GM12878 (cell line): Measurements from ENCODE around the gene TRDMT1. TPM values are rescaled to one million over a fixed set of nuclear protein-coding genes. Genes with fewer than 3 reads are reported as not detected.
A peak's percentile ranks its signal among the peaks of the same experiment; 100 is the strongest.

Experiments
- ATAC-seq: fragments of 200-7000 bp; cut with Tn5 transposase; 3 replicates; pipeline ENCODE4 v1.9.1; 2020; ENCODE audit warnings: mild to moderate bottlenecking, moderate library complexity
- BruUV-seq: library from RNA; stranded (reverse); fragments of 400-500 nt; replicated peaks from 2 replicates; lab custom pipeline; 2021; lab: Mats Ljungman, UMichigan
- CTCF ChIA-PET: fragments of 300-600 bp; sonication (Branson Sonifier 250); formaldehyde crosslinking; extraction: SDS; loops from one replicate; lab custom pipeline; 2021; ENCODE audit warnings: inconsistent platforms; lab: Yijun Ruan, JAX
- POLR2A ChIA-PET: fragments of 350-600 bp; formaldehyde crosslinking; extraction: SDS; loops from one replicate; lab custom pipeline; 2021; ENCODE audit warnings: inconsistent platforms; lab: Charles Lee
- RAD21 ChIA-PET: fragments of 300-600 bp; sonication (Branson Sonifier 250); formaldehyde crosslinking; loops from one replicate; lab custom pipeline; 2023; ENCODE audit warnings: antibody characterized with exemption; ENCODE audit not compliant: unreplicated experiment; lab: Charles Lee
- SMC1A ChIA-PET: fragments of 300-600 bp; sonication (Branson Sonifier 250); formaldehyde crosslinking; loops from one replicate; lab custom pipeline; 2023; ENCODE audit not compliant: unreplicated experiment, uncharacterized antibody; lab: Charles Lee
- DNase-seq: peaks from one replicate; pipeline ENCODE4 v3.0.0-alpha.2; 2011; ENCODE audit warnings: low read depth, low spot score
- FAIRE-seq: peaks from 3 replicates; lab custom pipeline; 2011; peaks lifted over from hg19 to GRCh38; lab: Jason Lieb, UNC
- H2AFZ ChIP-seq: 2 replicates; pipeline ENCODE4 v1.6.0; 2011; ENCODE audit warnings: low read depth, low read length, control low read depth; ENCODE audit not compliant: control insufficient read depth
- H3K27ac ChIP-seq: 2 replicates; pipeline ENCODE4 v1.5.1; 2011; ENCODE audit warnings: control low read depth; ENCODE audit not compliant: control insufficient read depth, insufficient read depth
- H3K27me3 ChIP-seq, 2 experiments: replicated peaks in 1 of 2; 2 replicates each; pipeline versions ENCODE4 v1.6.0 to v1.6.1; 2011; ENCODE audit warnings: low read length in 1 of 2; ENCODE audit not compliant: control insufficient read depth in 2 of 2, insufficient read depth in 2 of 2
- H3K36me3 ChIP-seq, 2 experiments: 2 replicates each; pipeline ENCODE4 v1.5.1; 2011; ENCODE audit warnings: low read length in 1 of 2; ENCODE audit not compliant: control insufficient read depth in 2 of 2, insufficient read depth in 2 of 2
- H3K4me1 ChIP-seq: 2 replicates; pipeline ENCODE4 v1.6.1; 2011; ENCODE audit warnings: mild to moderate bottlenecking, low read length, moderate library complexity, mixed read lengths; ENCODE audit not compliant: control insufficient read depth, insufficient read depth
- H3K4me2 ChIP-seq: 2 replicates; pipeline ENCODE4 v1.6.0; 2011; ENCODE audit warnings: control low read depth; ENCODE audit not compliant: control insufficient read depth, insufficient read depth
- H3K4me3 ChIP-seq: fragments of 200-600 bp; sonication (generic); 2 replicates; pipeline ENCODE4 v1.5.1; 2016
- H3K79me2 ChIP-seq: 2 replicates; pipeline ENCODE4 v1.6.0; 2011; ENCODE audit warnings: low read length; ENCODE audit not compliant: control insufficient read depth, insufficient read depth
- H3K9ac ChIP-seq: 2 replicates; pipeline ENCODE4 v1.8.0; 2011; ENCODE audit warnings: low read length, control low read depth, mixed read lengths; ENCODE audit not compliant: control insufficient read depth, insufficient read depth
- H3K9me3 ChIP-seq: replicated peaks from 3 replicates; pipeline ENCODE4 v1.5.1; 2011; ENCODE audit warnings: mild to moderate bottlenecking, low read length; ENCODE audit not compliant: control insufficient read depth, insufficient read depth
- H4K20me1 ChIP-seq: 2 replicates; pipeline ENCODE4 v1.6.0; 2011; ENCODE audit not compliant: control insufficient read depth, insufficient read depth
- BRCA1 ChIP-seq: IDR thresholded peaks from 2 replicates; pipeline ENCODE4 v1.6.1; 2011; ENCODE audit warnings: low read depth, low read length, improper control_type of control experiment
- E2F8 ChIP-seq: fragments of 450-650 bp; IDR thresholded peaks from 2 replicates; pipeline ENCODE4 v1.6.1; 2018; ENCODE audit warnings: mild to moderate bottlenecking, low read depth, moderate library complexity; ENCODE audit not compliant: partially characterized antibody
- HDGF ChIP-seq: fragments of 450-650 bp; IDR thresholded peaks from 2 replicates; pipeline ENCODE4 v1.6.1; 2016; ENCODE audit warnings: antibody characterized with exemption
- MEF2A ChIP-seq: IDR thresholded peaks from 2 replicates; pipeline ENCODE4 v1.6.1; 2011; ENCODE audit warnings: low read depth, mild to moderate bottlenecking, low read length, moderate library complexity; ENCODE audit not compliant: insufficient read depth
- MTA2 ChIP-seq: fragments of 450-650 bp; IDR thresholded peaks from 2 replicates; pipeline ENCODE4 v1.6.1; 2016; ENCODE audit warnings: low read depth, mild to moderate bottlenecking, moderate library complexity
- NBN ChIP-seq: fragments of 450-650 bp; IDR thresholded peaks from 2 replicates; pipeline ENCODE4 v1.6.1; 2016
- SMAD5 ChIP-seq: IDR thresholded peaks from 2 replicates; pipeline ENCODE4 v1.6.1; 2016; ENCODE audit warnings: antibody characterized with exemption, low read depth
- SPI1 ChIP-seq: IDR thresholded peaks from 2 replicates; pipeline ENCODE4 v1.6.1; 2011; ENCODE audit warnings: low read depth, mild to moderate bottlenecking, low read length, moderate library complexity, borderline replicate concordance; ENCODE audit not compliant: insufficient read depth
- YBX1 ChIP-seq: fragments of 450-650 bp; IDR thresholded peaks from 2 replicates; pipeline ENCODE4 v1.6.1; 2016; ENCODE audit warnings: antibody characterized with exemption
- ZNF274 ChIP-seq: IDR thresholded peaks from one replicate; pipeline ENCODE4 v1.8.0; 2011; ENCODE audit not compliant: insufficient read length, insufficient read depth
- WGBS: methylation state at CpG from one replicate; pipeline ENCODE4 v1.1.6; 2016; ENCODE audit warnings: low lambda C conversion rate; ENCODE audit not compliant: insufficient replicate concordance, insufficient coverage; ENCODE audit errors: missing lambda C conversion rate; 5-methylcytosine and 5-hydroxymethylcytosine counted together
- in situ Hi-C: fragments of 300-500 bp; cut with MboI; formaldehyde crosslinking; loops from 9 replicates; pipeline ENCODE4 v1.14.3; 2018; ENCODE audit warnings: mixed read lengths
- intact Hi-C: fragments of 100-400 bp; cut with micrococcal nuclease; formaldehyde crosslinking; loops from one replicate; pipeline ENCODE4 v1.14.2; 2022; ENCODE audit not compliant: unreplicated experiment
- polyA plus RNA-seq, 11 experiments: library from polyadenylated mRNA; depleted of rRNA in 4 of 11; unstranded in 6 of 11; stranded (reverse) in 5 of 11; fragments of >200 nt; fragmentation: Nextera tagmentation in 4 of 11; fragmentation: Illumina TruSeq in 1 of 11; extraction: Ambion mirVana in 4 of 11; extraction: Trizol in 1 of 11; gene quantifications; 1 replicate in 1 of 11; 2 replicates in 10 of 11; pipeline versions ENCODE4 v1.2.1 to v1.2.3, GENCODE V29; 2011 to 2016; ENCODE audit warnings: inconsistent platforms in 2 of 11, missing spikeins in 2 of 11, low read depth in 1 of 11
- total RNA-seq, 4 experiments: library from RNA; depleted of rRNA in 3 of 4; stranded (reverse); fragments of >200 nt in 3 of 4; fragmentation: Illumina TruSeq in 1 of 4; extraction: Trizol in 1 of 4; gene quantifications; 2 replicates each; pipeline versions ENCODE4 v1.2.1 to v1.2.3, GENCODE V29; 2013 to 2021
- TF ChIP-seq, protein P1 (sequence below): fragments of 450-650 bp; IDR thresholded peaks from 2 replicates; pipeline ENCODE4 v1.6.1; 2017; ENCODE audit warnings: low read depth, mild to moderate bottlenecking, moderate library complexity

Gene TRDMT1
- total and polyA plus RNA-seq, 10 of the 15 experiments (the other 5 are each of a cell fraction or from before 2014, with no cell fraction given), result 2.3 to 9.7 (median 4.6) TPM

DNA sequence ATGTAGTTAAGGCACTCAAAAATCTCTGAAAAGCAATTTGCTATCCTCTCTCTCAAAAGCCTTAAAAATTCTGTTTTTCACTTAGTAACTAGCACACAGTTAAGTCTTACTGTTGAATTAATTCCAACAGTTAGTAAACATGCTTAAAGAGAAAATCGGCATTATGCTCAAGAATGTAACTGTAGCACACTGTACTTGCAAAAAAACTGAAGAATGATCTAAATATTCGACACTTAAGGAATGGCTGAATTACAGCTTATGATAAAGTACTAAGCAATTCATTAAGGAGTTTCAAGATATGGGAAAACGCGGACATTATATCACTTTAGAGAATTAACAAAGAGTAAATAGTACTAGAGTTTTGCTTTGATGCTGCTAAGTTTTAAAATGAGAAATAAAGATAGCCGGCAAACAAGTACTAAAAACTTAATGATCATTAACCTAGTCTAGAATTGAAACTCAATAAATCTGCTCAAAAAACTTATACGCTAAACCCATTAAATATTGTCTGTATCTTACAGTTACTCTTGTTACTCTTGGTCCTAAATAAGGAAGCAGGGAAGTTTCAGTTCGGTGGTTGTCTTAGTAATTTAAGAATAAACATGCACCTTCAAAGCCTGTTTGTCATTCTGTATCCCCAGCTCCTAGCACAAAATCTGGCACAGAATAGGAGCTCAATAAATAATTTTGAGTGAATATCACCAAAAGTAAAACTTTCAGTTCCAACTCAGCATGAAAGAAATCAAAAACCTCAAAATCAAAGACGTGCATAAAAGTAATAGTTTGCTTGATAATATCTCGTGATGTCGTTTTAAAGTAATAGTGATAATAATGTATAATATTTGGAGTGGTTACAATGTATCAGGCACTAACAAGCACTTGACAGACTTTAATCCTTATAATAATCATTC, 1.2 kb downstream of the TRDMT1 start:
- TF ChIP-seq SPI1 (peak; percentile 25; the same call in 1 of the 2 replicates), MEF2A (no peak), NBN (no peak)
- no peaks in the 10 kb centered on the region for H4K20me1 ChIP-seq
- no peak overlapping the region for H3K27ac ChIP-seq
- WGBS, result 34% methylated on average over 10 of the region's 10 CpGs
- POLR2A ChIA-PET, result interaction anchor here (3.7 kb wide), 1 partner anchor 29 kb away, joined by 23 read pairs; the partner anchor contains the start of gene VIM
- ATAC-seq, result peak; percentile 22
- H3K4me2 ChIP-seq, result peak overlapping the region; percentile 93
- no peaks in the 10 kb centered on the region for H3K27me3 ChIP-seq
- DNase-seq, result no peak
- peak overlapping the region; percentile 73 for H3K9ac ChIP-seq
- no peaks in the 10 kb centered on the region for H3K36me3 ChIP-seq
- intact Hi-C loops, result no loop called here
- CTCF ChIA-PET, result interaction anchor here (1.3 to 3.1 kb wide), 4 partner anchors 11 to 31 kb away, joined by 3 to 16 read pairs (median 7); partner anchors contain the start of gene VIM
- H3K4me1 ChIP-seq, result no peaks in the 10 kb centered on the region
- BruUV-seq, result TSS peak; percentile 66
- no peak for FAIRE-seq
- SMC1A ChIA-PET, result interaction anchor here (0.8 to 2.8 kb wide), 9 partner anchors 11 to 33 kb away, joined by 3 to 8 read pairs (median 5); partner anchors contain the start of gene VIM
- H3K4me3 ChIP-seq, result peak overlapping the region; percentile 89
- in situ Hi-C loops, result loop anchor here (25.0 kb wide), 1 partner anchor 1462 kb away; the partner anchor contains the start of genes ARL5B and NSUN6
- H2AFZ ChIP-seq, result peak overlapping the region; percentile 99
- RAD21 ChIA-PET, result interaction anchor here (0.8 to 2.9 kb wide), 4 partner anchors 13 to 383 kb away, joined by 3 to 14 read pairs (median 4); partner anchors contain the start of gene RSU1
- no peaks in the 10 kb centered on the region for H3K9me3 ChIP-seq
- H3K79me2 ChIP-seq, result no peaks in the 10 kb centered on the region

GRCh38 chr10:17199351-17199804, 2.1 kb downstream of the TRDMT1 start:
- TF ChIP-seq YBX1 (no peak), SMAD5 (no peak), BRCA1 (no peak), MTA2 (no peak), E2F8 (no peak), ZNF274 (no peak), HDGF (no peak)
- TF ChIP-seq, protein P1, sequence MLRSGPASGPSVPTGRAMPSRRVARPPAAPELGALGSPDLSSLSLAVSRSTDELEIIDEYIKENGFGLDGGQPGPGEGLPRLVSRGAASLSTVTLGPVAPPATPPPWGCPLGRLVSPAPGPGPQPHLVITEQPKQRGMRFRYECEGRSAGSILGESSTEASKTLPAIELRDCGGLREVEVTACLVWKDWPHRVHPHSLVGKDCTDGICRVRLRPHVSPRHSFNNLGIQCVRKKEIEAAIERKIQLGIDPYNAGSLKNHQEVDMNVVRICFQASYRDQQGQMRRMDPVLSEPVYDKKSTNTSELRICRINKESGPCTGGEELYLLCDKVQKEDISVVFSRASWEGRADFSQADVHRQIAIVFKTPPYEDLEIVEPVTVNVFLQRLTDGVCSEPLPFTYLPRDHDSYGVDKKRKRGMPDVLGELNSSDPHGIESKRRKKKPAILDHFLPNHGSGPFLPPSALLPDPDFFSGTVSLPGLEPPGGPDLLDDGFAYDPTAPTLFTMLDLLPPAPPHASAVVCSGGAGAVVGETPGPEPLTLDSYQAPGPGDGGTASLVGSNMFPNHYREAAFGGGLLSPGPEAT, result no peak
- TF ChIP-seq, all 136 proteins: peak for 0
- intact Hi-C loops (no loop called here), in situ Hi-C loops (no loop called here)
- H3K9me3 ChIP-seq, result no peaks in the 10 kb centered on the region
- 59% methylated on average over 9 of the region's 9 CpGs for WGBS
- no peaks in the 10 kb centered on the region for H3K4me1 ChIP-seq
- ChIA-PET POLR2A (interaction anchor here (3.7 kb wide), 1 partner anchor 30 kb away, joined by 23 read pairs; the partner anchor contains the start of gene VIM), RAD21 (interaction anchor here (0.6 to 2.9 kb wide), 2 partner anchors 24 to 31 kb away, joined by 3 to 14 read pairs; no protein-coding TSS in a partner anchor), CTCF (interaction anchor here (3.1 kb wide), 1 partner anchor 32 kb away, joined by 16 read pairs; no protein-coding TSS in a partner anchor), SMC1A (interaction anchor here (0.8 to 2.8 kb wide), 4 partner anchors 13 to 33 kb away, joined by 3 to 8 read pairs (median 3); no protein-coding TSS in a partner anchor)
- no peaks in the 10 kb centered on the region for H3K36me3 ChIP-seq
- no peak for ATAC-seq
- no peaks in the 10 kb centered on the region for H4K20me1 ChIP-seq
- no peak overlapping the region for H3K4me3 ChIP-seq
- BruUV-seq, result no TSS peak
- DNase-seq, result no peak
- H3K27ac ChIP-seq, result no peak overlapping the region
- H3K4me2 ChIP-seq, result no peak overlapping the region
- H3K79me2 ChIP-seq, result no peaks in the 10 kb centered on the region
- H2AFZ ChIP-seq, result no peak overlapping the region
- no peaks in the 10 kb centered on the region for H3K27me3 ChIP-seq
- no peak for FAIRE-seq
- H3K9ac ChIP-seq, result no peak overlapping the region
